ENCODE results near the gene CIRBP.

The CIRBP gene

GRCh38 chr19:1255186-1256161 is 13.7 kb upstream of the CIRBP start:
- no peak for DNase-seq (ENCODE audit: low read depth, low spot score)

GRCh38 chr19:1256646-1257474 is 12.3 kb upstream of the CIRBP start:
- no peak for DNase-seq (ENCODE audit: low read depth, low spot score)

- no peak for DNase-seq (ENCODE audit: low read depth, low spot score)
Observed at GRCh38 chr19:1257475-1258162, 11.5 kb upstream of the CIRBP start.

DNA sequence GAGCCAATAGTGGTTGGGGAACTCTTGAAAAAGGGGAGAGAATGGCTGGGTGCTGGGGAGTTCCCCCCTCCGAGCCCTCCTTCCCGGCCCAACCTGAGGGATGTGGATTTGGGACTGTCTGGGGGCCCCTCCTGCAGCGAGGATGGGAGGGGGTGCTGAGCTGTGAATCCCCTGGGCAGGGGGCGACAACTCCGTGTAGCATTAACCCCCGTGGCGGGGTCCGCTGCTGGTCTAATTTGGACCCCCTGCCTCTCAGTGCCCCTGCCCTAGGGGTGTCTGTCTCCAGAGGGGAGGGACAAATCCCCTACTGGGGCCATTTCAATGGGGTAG is 11.0 kb upstream of the CIRBP start:
- DNase-seq (ENCODE audit: low read depth, low spot score), result no peak

DNA sequence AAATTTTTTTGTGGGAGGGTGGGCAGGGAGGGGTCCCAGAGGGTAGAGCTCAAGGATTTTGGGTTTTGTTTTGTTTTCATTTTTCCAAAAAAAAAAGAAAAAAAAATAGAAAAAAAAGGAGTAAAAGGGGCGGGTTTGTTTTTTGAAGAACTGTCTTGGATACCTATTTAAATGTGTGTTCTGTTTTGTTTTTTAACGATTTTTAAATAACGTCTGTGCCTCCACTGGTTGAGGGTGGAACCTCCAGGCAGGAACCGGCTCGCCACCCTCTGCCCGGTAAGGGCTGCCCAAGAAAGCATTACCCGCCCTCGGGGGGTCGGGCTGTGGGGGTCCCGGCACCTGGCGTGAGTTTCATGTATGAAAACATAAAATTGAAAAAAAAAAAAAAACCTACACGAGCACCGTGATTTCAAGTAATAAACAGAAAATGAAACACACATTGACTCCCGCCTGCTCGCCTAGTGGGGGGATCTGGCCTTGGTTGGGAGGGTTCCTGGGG is 10.4 kb upstream of the CIRBP start:
- DNase-seq (ENCODE audit: low read depth, low spot score), result no peak

- no peak for DNase-seq (ENCODE audit: low read depth, low spot score)
Observed at GRCh38 chr19:1259206-1259875, 9.8 kb upstream of the CIRBP start.

GRCh38 chr19:1259876-1260748 is 9.0 kb upstream of the CIRBP start:
- no peak for DNase-seq (ENCODE audit: low read depth, low spot score)

GRCh38 chr19:1260749-1261537 is 8.2 kb upstream of the CIRBP start:
- peak; percentile 92 for DNase-seq (ENCODE audit: low read depth, low spot score)

DNA sequence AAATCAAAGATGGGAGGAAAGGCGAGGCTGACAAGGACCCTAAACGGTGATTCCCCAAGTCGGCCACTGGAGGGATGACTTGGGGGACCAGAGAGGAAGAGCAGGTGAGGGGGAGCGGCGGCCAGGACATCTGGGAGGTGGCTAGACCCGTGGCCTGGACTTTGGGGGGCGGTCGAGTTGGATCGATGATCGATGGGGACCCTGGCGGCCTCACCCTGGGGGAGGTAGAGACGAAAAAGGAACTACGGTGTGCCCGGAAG is 7.7 kb upstream of the CIRBP start:
- no peak for DNase-seq (ENCODE audit: low read depth, low spot score)

DNA sequence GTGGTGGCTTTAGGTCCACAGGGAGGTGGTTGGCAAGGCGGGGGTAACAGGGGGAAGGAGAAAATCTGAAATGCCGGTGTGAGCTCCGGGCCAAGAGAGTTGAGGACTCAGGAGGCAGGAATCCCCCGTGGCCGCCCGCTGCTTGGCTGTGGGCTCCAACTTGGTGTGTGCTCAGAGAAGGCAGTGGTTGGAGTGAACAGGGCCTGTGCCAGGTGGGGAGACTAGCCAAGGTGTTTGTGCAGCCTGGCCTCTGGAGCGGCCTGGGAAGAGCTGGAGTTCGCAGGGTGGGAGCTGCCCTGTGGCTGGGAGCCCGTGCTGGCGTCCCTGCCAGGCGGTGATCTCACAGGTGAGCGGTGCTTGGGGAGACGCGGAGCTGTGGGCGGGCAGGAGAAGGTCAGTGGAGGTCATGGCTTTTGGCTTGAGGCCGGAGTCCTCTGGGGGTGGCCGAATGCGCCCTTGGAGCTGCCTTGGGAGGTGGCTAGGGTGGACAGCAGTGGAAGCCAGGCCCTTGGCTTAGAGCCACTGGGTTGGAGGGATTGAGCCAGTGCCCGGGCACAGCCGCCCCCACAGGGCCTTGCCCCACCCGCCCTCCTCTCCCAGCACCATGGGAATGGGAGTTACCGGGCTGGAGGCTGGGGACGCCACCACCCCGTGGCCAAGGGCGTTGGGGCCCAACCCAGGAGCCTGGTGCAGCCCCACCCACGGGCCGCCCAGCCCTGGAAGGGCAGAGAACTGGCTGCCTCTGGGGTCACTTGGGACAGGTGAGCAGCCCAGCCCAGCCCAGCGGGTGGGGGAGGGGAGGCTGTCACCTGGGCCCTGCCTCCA is 7.1 kb upstream of the CIRBP start:
- no peak for DNase-seq (ENCODE audit: low read depth, low spot score)

DNA sequence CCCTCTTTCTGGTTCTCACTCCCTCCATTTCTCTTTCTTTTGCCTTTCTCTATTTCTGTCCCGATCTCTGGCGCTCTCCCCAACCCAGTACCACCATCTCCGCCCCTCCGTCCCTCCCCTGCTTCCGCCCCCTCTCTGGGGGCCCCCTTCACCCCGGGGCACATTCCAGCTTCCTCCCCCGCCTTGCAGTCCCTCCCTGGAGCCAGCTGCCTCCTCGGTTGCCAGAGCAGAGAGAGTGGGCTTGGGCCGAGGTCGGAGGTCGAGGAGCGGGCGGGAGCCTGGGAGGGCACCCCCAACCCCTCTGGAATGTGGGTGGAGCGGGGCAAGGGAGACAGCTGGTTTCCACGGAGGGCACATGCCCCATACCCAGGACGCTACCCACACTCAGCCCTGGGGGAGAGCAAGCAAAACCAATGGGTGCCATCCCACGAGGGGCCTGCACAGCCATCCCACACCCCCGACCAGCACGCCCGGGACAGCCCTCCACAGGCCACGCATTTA is 6.5 kb upstream of the CIRBP start:
- no peak for DNase-seq (ENCODE audit: low read depth, low spot score)

GRCh38 chr19:1263188-1263587 is 5.9 kb upstream of the CIRBP start:
- no peak for DNase-seq (ENCODE audit: low read depth, low spot score)

DNA sequence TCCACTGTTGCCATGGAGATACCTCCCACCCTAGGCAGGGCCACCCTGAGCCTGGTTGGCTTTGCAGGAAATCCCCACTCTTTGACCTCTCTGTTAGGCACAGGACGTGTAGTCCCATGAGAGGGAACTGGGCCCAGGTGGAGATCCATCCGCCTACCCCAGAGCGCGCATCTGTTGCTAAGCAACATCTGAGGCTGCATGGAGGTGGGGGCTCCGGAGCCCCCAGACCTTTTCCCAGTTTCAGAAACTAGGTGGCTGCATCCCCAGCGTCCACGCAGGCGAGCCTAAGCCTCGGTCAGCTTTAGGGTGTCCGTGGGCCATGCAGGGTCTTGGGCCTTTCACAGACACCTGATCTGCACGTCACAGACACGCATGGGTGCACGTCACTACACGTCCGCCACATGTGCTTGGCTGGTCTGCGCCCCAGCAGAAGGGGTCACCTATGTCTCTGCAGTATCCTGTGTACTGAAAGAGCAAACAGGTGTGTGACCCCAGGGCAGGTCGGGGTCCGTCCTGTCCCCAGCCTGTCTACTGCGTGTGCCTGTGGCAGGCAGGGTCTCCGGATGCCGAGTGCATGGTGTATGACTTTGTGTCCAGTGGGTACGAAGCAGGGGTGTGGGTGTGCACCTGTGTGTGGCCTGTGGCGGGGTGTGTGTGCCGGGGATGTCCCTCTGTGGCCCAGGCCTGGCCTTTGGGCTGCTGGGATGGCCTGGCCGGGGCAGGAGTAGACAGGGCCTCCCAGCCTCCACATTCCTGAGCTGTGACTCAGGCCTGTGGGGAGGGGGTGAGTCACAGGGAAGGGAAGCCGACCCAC is 4.1 kb upstream of the CIRBP start:
- no peak for DNase-seq (ENCODE audit: low read depth, low spot score)

DNA sequence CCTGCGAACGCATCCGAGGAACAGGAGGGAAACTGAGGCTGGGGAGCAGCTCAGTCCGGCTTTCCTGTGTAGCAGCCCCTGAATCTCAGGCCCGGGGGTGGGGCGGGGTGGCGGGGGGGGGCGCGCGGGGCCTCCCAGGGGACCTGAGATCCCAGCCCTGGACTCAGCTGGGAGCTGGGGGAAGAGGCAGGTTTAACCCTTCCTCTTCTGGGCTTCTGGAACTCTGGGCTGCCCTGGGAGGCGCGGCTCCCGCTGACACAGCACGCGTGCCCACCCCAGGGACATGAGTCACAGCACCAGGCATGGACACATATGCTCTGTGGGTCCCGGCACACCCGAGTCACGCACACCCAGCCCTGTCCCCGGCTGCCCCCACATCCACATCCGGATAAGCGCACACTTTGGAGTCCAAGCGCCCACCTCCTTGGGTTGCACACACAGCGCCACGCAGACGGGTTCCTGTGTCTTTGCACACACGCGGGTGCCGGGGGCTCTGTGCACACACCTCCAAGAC is 3.5 kb upstream of the CIRBP start:
- no peak for DNase-seq (ENCODE audit: low read depth, low spot score)

DNA sequence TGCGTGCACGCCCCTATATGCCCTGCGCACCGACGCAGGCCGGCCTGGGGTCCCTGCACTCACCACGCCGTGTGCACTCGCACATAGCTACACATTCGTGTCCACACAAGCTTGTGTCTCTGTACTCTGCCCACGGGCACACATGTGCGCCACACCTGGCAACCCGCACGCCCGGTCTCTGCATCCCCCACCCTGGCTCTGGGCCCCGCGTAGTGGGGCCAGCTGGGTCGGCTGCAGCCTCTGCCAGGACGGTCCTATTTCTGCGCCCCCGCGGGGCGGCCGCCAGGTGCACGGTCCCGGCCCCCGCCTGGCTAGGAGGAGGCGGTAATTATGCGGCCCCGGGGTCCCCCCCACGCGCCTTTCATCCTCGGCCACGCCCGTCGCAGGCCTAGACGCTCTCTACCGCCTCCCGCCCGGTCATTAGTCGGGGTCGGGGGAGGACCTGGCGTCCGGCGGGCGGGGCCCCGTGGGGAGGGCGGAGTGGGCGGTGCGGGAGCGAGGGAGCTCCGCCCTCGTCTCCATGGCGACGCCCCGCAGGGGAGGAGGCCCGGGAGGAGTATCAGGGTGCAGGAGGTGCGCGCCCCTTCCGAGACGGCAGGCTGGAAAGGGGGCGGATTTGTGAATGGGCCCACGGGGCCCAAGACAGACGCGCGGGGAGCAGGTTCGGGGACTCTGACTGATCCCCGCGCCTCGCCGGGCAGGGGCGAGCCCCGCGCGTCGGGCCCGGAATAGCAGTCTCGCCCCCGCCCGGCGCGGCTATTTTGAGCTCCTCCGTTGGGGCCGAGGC is 2.8 kb upstream of the CIRBP start:
- no peak for DNase-seq (ENCODE audit: low read depth, low spot score)

- no peak for DNase-seq (ENCODE audit: low read depth, low spot score)
Observed at GRCh38 chr19:1266916-1267476, 2.1 kb upstream of the CIRBP start.
